ENCODE data around the gene ZBED2. TPM values are rescaled to one million over a fixed set of nuclear protein-coding genes. Genes with fewer than 3 reads are reported as not detected.
"Not testable (repeated sequence)": the region's sequence is repeated elsewhere in the genome, so short reads cannot be mapped to it uniquely, and the experiment has no call there.

Gene ZBED2, protein sequence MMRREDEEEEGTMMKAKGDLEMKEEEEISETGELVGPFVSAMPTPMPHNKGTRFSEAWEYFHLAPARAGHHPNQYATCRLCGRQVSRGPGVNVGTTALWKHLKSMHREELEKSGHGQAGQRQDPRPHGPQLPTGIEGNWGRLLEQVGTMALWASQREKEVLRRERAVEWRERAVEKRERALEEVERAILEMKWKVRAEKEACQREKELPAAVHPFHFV
- polyA plus RNA-seq (ENCODE audit: insufficient read length in 4 of 4): under 1 TPM; 0.23 to 0.42 (median 0.31) TPM

DNA sequence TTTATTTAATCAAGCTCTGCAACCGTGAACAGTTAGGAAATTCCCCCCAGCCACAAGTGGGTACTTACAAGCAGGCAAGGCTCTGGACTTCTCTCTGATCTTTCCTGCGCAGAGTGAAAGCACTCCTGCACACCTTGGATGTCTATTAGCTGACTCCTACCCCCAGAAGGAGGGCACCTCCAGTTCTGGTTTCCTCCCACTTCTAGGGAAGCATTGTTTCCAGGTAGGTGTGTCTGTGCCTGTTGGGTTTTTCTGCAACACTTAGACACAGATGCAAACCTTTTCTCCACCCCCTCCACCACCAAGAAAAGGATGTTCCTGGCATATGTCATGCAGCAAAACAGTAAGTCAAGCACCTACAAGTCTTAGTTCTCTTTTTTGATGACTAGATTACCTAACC is at the start of gene ZBED2:
Gene ZBED2, minus strand, starts transcription at position 115 of the 400 bp plus-strand sequence. CDS start 1,145 bp downstream, outside the sequence.
- DNase-seq (ENCODE audit: low read depth in 4 of 4, low spot score in 2 of 4): no peak

DNA sequence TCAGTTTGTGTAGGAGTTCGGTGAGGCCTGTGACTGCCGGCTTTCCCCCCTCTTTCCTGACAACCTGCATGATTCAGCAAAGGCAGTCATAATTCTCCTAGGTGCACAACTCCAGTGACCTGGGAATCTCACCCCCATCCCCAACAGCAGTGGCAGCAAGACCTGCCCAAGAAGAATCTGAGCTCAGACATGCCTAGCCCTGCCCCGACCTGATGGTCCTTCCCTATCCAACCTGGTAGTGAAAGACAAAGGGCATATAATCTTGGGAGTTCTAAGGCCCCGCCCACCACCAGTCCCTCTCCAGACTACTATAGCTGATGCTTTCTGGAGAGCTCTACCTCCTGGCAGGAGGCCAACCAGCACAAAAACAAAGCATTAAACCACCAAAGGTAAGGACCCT is 44.2 kb upstream of the ZBED2 start:
- no peak for DNase-seq (ENCODE audit: low read depth in 4 of 4, low spot score in 2 of 4)

DNA sequence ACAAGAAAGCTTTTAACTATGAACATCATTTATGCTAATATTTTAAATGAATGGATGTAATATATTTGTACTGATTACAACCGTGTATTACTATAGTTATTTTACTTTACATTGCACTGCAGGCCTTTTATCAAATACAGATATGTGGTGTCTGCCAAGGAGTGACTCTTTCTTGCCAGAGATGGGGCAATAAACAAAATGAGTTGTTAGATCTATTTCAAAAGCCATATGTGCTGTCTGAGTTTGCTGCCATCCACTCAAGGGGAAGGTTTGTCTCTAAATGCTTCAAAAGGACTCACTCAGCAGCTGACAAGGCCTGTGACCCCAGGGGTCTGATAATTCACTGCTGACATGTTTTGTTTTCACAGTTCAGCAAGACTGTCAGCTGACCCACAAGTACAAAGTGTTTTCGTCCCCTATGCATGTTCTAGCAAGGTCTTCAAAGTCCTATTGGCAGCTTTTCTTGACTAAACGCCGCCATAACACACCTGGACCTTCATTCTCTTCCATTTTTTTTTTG is 41.3 kb upstream of the ZBED2 start:
- DNase-seq (ENCODE audit: low read depth in 4 of 4, low spot score in 2 of 4): no peak

DNA sequence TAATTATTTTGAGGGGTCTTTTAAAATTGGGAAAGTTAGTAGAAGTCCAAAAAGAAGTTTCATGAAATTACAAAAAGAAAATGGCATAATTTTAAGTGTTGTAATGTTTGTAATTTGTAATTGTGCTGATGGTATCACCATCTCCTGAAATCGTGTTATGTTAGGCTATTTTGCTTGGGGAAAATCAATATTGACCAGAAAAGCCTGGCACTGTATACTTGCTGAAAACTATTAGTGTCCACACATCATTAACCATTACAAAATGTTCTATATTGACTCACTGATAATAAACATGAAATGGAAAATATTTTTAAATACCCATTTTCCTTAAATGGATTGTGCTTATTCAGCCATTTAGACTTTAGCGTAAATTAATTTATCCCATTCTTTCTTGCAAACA is 40.3 kb upstream of the ZBED2 start:
- DNase-seq (ENCODE audit: low read depth in 4 of 4, low spot score in 2 of 4): no peak

DNA sequence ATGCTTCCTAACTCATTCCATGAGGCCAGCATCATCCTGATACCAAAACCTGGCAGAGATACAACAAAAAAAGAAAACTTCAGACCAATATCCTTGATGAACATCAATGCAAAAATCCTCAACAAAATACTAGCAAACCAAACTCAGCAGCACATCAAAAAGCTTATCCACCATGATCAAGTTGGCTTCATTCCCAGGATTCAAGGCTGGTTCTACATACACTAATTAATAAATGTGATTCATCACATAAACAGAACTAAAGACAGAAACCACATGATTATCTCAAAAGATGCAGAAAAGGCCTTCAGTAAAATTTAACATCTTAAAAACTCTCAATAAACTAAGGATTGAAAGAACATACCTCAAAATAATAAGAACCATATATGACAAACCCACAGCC is 35.5 kb upstream of the ZBED2 start:
- not testable (repeated sequence) for DNase-seq (ENCODE audit: low read depth in 4 of 4, low spot score in 2 of 4)

DNA sequence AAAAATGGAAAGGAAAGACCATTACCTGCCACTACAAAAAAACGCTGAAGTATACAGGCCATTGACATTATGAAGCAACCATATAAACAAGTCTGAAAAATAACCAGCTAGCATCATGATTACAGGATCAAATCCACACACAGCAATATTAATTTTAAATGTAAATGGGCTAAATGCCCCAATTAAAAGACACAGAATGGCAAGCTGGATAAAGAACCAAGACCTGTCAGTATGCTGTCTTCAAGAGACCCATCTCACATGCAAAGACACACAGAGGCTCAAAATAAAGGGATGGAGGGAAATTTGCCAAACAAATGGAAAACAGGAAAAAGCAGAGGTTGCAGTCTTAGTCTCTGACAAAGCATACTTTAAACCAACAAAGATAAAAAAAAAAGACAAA is 33.9 kb upstream of the ZBED2 start:
- DNase-seq (ENCODE audit: low read depth in 4 of 4, low spot score in 2 of 4): not testable (repeated sequence)

DNA sequence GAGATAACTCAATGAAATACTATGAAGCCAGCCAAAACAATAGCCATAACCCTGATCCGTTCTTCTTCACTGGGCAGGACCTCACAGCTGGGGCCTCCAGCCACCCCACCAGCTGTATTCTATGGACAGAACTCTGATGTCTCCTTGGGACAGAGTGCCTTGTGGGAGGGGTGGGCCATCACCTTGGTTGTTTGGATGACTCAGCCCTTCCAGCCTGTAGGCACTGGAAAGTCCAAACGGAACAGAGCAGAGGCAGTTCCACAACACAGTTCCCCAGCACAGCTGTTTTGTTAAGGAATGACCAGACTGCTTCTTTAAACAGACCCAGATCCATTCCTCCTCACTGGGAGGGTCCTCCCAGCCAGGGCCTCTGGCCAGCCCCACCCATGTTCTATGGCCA is 31.9 kb upstream of the ZBED2 start:
- DNase-seq (ENCODE audit: low read depth in 4 of 4, low spot score in 2 of 4): no peak

DNA sequence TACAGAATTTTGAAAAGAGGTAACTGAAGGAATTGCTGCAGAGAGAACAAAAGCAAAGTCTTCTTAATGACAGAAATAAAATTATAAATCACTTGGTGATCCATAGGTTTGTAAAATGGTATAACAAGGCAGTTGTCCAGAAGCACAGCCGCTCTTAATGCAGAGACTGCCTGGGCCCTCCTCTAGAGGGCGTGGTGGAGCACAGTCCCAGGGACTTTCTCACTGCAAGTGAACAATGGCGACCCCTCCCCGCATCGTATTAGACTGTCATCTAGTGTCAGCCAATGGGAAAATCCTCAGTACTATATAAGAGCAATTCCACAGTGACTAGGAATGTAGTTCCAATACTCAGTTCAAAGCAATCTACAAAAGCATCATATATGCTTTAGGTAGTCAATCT is 26.4 kb upstream of the ZBED2 start:
- no peak for DNase-seq (ENCODE audit: low read depth in 4 of 4, low spot score in 2 of 4)

DNA sequence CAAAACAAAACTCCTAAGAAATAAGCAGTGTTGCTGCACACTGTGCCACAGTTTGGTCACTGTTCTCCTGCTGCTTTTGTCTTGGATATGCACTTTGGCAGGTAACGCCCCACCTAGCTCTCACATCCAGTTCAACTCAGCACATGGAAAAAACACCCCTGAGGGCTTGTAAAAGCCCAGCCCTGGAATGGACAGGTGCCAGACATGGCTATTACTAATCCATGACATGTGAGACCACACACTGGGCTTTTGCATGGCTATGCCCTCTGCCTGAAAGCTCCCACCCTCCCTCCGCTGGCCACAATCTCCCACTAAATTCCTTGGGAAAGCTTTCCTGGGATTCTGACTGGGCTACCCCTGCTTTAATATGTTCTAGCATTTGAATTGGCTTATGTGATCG is 24.7 kb upstream of the ZBED2 start:
- DNase-seq (ENCODE audit: low read depth in 4 of 4, low spot score in 2 of 4): no peak

DNA sequence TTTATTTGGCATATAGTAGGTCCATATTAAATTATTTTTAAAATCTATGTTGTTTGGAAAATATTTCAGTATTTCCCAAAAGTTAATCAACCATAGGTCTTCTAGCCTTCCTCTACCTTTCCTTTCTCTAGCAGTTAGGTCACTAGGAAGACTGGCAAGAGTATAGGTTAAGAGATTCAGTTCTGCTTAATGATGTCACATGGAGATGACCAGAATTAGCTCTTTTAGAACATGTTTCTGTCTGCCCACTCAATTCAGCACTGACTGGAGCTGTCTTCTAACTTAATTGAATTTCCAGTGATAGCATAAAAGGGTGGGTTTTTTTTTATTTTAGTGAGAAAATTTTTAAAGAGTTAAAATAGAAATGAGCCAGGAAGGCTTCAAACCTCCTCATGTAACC is 23.8 kb upstream of the ZBED2 start:
- DNase-seq (ENCODE audit: low read depth in 4 of 4, low spot score in 2 of 4): no peak

DNA sequence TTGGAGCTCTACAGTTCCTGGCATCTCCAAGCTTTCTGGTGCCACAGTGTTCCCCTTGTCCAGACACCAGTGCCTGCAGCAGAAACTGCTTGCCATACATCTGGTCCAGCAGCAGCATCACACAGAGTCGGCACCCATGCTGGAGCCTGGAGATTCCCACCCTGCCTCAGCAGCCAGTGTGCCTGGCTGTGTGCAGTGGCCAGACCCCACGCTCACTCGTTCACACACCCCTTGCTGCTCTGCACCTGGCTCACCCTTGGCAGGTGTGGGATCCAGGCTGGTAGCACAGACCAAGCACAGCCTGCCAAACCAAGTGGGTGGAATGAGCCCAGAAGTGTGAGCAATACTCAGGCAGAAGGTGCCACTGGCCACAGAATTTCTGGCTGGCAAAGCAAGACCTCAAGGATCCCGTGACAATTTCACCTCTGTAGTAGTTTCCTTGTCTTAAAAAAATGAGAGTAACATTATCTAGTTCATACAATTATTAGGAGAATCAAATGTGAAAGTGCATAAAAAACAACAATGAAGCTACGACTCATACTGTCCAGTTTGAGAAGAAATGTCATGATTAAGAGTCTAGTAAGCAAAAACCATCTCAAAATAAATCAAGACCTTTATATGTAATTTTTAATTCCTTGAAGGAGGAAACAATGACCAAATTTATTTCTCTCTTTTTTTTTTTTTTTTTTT is 22.9 kb upstream of the ZBED2 start:
- no peak for DNase-seq (ENCODE audit: low read depth in 4 of 4, low spot score in 2 of 4)

DNA sequence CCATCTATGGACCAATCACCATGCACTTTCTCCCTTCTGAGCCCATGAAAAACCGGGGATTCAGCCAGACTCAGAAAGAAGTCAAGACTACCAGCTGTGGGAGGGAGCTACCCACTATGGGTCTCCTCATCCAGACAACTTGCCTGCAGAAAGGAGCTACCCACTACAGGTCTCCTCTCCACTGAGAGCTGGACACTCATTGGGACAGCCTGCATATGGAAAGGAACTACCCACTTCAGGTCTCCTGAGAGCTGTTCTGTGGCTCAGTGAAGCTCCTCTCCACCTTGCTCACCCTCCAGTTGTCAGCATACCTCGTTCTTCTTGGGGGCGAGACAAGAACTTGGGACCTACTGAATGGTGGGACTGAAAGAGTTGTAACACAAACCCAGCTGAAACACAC is 22.3 kb upstream of the ZBED2 start:
- DNase-seq (ENCODE audit: low read depth in 4 of 4, low spot score in 2 of 4): no peak

DNA sequence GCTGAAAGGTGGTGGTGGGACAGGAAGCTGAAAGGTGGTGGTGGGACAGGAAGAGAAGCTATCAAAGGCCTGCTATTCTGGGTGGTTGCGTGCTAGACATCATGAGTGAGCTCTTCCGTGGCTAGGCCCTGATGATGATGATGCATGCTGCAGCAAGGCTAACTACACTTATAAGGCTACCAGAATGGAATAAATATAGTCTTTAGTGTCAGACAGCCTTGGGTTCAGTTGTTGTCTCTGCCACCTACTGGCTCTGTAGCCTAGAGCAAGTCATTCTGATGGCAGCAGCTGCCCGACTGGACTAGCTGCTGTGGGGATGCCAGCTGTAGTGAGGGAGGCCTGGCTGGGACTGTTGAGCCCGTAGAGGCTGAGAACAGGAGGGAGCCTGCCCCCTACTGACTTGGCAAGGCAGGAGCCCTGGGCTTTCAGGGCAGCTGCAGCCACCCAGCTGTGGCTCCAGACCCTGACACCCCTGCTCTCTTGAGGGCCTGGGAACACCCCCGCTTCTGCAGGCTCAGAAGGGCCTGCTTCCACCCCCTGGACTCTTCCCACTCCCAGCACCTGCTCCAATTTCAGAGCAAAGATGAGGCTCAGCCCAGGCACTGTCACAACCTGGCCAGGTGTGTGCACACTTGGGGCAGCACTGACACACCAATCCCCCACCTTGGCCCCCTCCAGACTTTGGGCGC is 21.4 kb upstream of the ZBED2 start:
- no peak for DNase-seq (ENCODE audit: low read depth in 4 of 4, low spot score in 2 of 4)

DNA sequence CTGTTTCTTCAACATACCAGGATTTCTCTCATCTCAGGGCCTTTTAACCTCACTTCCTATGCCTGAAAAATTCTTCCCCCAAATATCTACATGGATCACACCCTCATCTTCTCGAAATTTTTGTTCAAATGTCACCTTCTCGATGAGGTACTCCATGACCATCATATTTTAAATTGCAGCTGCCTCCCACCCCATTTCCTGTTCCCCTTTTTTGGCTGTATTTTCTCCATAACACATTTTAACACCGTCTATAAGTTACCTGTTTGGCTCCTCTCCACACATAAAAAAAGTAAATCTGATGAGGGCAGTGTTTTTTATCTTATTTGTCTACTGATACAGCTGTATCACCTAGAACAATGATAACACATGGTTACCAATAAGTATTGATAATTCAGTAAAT is 20.7 kb upstream of the ZBED2 start:
- no peak for DNase-seq (ENCODE audit: low read depth in 4 of 4, low spot score in 2 of 4)

DNA sequence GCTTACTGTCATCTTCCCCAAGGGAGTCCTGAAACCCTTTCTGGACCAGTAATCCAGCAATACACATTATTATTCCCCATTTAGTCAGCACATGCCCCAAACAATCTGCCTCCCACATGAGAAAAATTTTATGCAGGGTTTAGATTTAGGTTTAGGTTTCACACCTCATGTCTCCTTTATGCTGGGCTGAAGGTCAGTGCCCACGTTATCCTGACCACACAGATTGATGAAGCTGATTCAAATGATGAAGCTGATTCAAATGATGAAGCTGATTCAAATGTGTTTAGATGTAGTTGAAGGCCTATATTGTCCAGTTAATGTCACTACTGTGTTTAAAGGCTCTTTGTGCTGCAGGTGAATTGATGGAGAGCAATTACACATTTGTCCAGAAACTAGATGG is 18.1 kb upstream of the ZBED2 start:
- DNase-seq (ENCODE audit: low read depth in 4 of 4, low spot score in 2 of 4): no peak

DNA sequence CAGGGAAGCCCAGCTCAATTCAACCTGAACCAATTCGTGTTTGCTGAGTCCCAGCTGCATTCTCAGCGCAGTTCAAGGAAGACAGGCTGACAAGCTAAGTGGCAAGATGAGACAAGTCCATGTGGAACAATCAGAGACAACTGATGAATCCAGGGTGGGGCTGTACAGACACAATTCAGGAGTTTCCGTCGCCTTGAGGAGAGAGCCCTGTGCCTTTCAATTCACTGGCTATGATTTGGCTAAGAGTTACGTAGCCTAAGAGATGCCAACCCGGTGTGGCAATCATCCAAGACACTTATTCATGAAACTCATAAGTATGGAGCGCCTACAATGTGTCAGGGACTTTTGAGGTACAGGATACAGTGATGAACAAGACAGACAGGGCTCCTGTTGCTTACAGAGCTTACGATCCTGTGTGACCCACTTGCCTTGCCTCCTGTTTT is 15.5 kb upstream of the ZBED2 start:
- DNase-seq (ENCODE audit: low read depth in 4 of 4, low spot score in 2 of 4): no peak

DNA sequence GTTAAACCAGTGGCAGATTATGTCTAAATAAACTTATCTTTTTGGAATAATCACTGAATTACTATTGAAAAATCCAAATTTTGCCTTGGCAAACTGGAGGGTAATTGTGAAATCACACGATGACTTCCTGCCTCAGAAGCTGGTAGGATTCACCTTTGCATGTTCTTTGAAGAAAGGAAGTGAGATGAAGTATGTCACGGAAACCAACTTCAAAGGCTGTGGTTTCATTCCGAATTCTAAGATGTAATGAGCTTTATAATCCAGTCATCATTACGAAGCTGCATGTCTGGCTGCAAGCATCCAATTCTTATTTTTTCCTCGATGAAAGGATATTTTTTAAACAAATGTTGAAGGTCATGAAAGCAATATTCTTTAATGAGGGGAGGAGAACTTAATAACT is 15.0 kb upstream of the ZBED2 start:
- DNase-seq (ENCODE audit: low read depth in 4 of 4, low spot score in 2 of 4): no peak

DNA sequence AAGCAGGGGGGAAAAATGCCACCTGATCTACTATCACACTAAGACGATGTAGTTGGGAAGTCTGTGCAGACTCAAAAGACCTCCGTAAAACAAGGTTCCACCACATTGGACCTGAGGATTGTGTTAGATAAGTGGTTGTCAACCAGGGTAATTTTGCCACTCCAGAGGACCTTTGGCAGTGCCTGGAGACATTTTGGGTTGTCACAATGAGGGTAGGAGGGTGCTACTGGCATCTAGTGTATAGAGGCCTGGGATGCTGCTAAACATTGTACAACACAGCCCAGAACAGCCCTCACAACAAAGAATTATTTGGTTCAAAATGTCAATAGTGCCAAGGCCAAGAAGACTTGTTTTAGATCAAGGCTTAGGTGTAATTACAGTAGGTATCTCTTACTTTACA is 14.6 kb upstream of the ZBED2 start:
- no peak for DNase-seq (ENCODE audit: low read depth in 4 of 4, low spot score in 2 of 4)

DNA sequence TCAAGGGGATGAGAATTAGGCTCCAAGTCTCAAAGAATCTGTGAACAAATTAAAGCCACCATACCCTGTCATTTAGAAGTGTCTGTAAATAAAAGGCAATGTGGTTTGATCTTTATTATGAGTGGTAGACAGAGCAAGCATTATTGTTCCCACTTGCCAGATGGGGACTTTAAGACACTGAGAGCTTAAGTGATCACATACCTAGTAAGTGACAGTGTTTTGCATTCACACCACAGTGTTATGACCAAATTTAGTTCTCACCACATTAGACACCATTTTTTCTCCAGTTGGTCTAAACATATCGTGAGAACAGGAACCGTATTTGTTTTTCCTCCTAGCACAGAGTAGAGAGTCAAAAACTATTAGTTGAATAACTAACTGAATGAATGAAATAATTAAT is 13.2 kb upstream of the ZBED2 start:
- no peak for DNase-seq (ENCODE audit: low read depth in 4 of 4, low spot score in 2 of 4)

DNA sequence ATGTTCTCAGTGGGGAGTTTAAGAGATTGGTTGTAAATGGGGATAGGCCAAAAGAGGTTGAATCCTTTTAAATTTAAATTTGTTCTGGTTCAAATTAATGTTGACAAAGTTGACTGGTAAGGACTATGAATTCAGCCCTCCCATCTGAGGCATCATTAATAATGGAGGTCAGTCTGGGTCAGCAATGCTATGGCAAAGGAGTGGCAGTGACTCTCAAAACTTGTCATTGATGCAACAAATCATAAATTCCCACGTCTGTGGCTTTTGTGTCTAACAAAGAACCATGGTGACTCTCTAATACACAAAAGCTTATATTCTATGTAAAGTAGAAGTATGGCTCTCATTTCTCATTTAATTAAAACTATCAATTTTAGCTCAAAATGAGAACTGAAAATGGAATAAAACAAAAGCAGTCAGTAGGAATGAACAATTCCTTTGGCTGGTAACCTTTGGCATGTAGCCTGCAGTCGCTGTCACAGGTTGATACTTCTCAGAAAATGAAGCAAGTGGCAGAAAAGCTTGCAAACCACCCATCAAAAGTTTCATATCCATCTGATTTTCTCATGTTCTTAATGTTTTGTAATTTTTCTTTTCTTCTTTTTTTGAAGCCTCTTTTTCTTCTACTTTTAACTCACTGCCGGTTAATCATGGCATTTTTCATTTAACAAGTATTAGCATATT is 12.2 kb upstream of the ZBED2 start:
- no peak for DNase-seq (ENCODE audit: low read depth in 4 of 4, low spot score in 2 of 4)

DNA sequence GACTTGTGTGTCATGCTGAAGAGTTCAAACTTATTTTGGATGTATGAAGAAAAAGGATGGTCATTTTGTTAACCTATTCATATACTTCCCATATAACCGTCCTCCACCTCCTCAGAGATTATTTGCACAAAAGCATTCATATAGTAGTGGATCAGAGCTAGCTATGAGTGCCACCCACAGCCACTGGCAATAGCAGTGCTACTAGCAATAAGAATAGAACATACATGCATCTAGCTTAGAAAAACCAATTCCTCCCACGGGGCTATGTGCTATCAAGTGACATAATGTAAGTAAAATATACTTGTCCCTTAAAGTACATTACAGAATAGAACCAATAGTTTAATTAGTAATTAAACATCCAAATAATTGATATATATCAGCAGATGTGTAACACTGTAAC is 10.3 kb upstream of the ZBED2 start:
- DNase-seq (ENCODE audit: low read depth in 4 of 4, low spot score in 2 of 4): no peak

Measured in left renal cortex interstitium (tissue), 4 donors.